Heart left ventricle (tissue), 16 donors: Measurements from ENCODE around the gene KLHL22. TPM values are rescaled to one million over a fixed set of nuclear protein-coding genes. Genes with fewer than 3 reads are reported as not detected.
"Not testable (repeated sequence)": the region's sequence is repeated elsewhere in the genome, so short reads cannot be mapped to it uniquely, and the experiment has no call there.

Experiments used
- ATAC-seq, 4 donors: fragments of 200-7000 bp; cut with Tn5 transposase; one replicate each; pipeline ENCODE4 v1.9.1; 2020 to 2022; ENCODE audit warnings: moderate library complexity in 4 of 4, mild to moderate bottlenecking in 3 of 4, moderate number of reproducible peaks in 1 of 4
- DNase-seq, 5 donors: peaks; one replicate each; pipeline ENCODE4 v3.0.0-alpha.2; 2020
- H3K27ac ChIP-seq, 12 donors: fragments of 200-600 bp; sonication (generic) in 4 of 12; one replicate each; pipeline versions ENCODE4 v1.5.0 to v1.8.0; 2016 to 2022; ENCODE audit warnings: mild to moderate bottlenecking in 2 of 12
- H3K27me3 ChIP-seq, 9 donors: fragments of 200-600 bp; sonication (generic) in 2 of 9; one replicate each; pipeline versions ENCODE4 v1.5.1 to v1.8.0; 2016 to 2022; ENCODE audit warnings: mild to moderate bottlenecking in 3 of 9
- H3K36me3 ChIP-seq, 9 donors: fragments of 200-600 bp; sonication (generic) in 2 of 9; one replicate each; pipeline versions ENCODE4 v1.5.0 to v1.8.0; 2018 to 2022; ENCODE audit warnings: mild to moderate bottlenecking in 2 of 9
- H3K4me1 ChIP-seq, 12 donors: fragments of 200-600 bp; sonication (generic) in 4 of 12; one replicate each; pipeline versions ENCODE4 v1.5.0 to v1.8.0; 2016 to 2022; ENCODE audit warnings: mild to moderate bottlenecking in 3 of 12
- H3K4me3 ChIP-seq, 12 donors: fragments of 200-600 bp; sonication (generic) in 4 of 12; one replicate each; pipeline versions ENCODE4 v1.5.0 to v1.8.0; 2017 to 2022; ENCODE audit warnings: mild to moderate bottlenecking in 9 of 12, moderate library complexity in 4 of 12
- H3K9me3 ChIP-seq, 12 donors: fragments of 200-600 bp; sonication (generic) in 4 of 12; one replicate each; pipeline versions ENCODE4 v1.5.0 to v1.8.0; 2016 to 2022; ENCODE audit warnings: mild to moderate bottlenecking in 1 of 12
- CTCF ChIP-seq, 12 donors: fragments of 200-600 bp; sonication (generic) in 4 of 12; IDR thresholded peaks; one replicate each; pipeline versions ENCODE4 v1.5.0 to v1.8.0; 2018 to 2022; ENCODE audit warnings: antibody characterized with exemption in 12 of 12, mild to moderate bottlenecking in 5 of 12
- POLR2A ChIP-seq, 2 donors: fragments of 450-650 bp; IDR thresholded peaks; one replicate each; pipeline ENCODE4 v1.6.1; 2017; ENCODE audit warnings: antibody characterized with exemption in 2 of 2, mild to moderate bottlenecking in 2 of 2, moderate library complexity in 2 of 2
- WGBS, 4 donors: extraction: QIAGEN DNeasy Blood & Tissue Kit in 2 of 4; methylation state at CpG; one replicate each; pipeline versions ENCODE4 v1.1.5 to v1.1.7; 2013 to 2018; 5-methylcytosine and 5-hydroxymethylcytosine counted together
- intact Hi-C, 10 donors: fragments of 100-400 bp; cut with DNase I; formaldehyde crosslinking; loops; one replicate each; pipeline versions ENCODE4 v1.11.1 to v1.14.2; 2022
- polyA plus RNA-seq, 2 donors: library from polyadenylated mRNA; stranded (reverse); fragments of 200-250 nt; gene quantifications; one replicate each; pipeline ENCODE4 v1.2.3, GENCODE V29; 2013
- total RNA-seq, 9 donors: library from RNA; depleted of rRNA in 2 of 9; stranded (reverse); fragments of >200 nt in 2 of 9; fragmentation: NEBNext Ultra II Directional in 3 of 9; extraction: Animal tissue kit (Norgen Biotek cat#: 25700) in 3 of 9; gene quantifications; one replicate each; pipeline versions ENCODE4 v1.1.0 to v1.2.4, GENCODE V29; 2016 to 2023
- donor health status: ischemic (EF 13 %, LVEDD 7.1; RV severe dilation, severe dysfunction).
- donor health status: healthy with polysubstance abuse.
- donor health status: DM: no; HTN: yes; CAD: no.
- donor health status: DM: no; HTN: no; CAD: no.
- donor health status: ischemic (EF 25% LVEDD 6.9; RV normal size, moderate dysfunction).
- donor health status: ischemic (EF 25% LVEDD 5.7; RV mildly dilated, moderate dysfunction).
- donor health status: healthy.
- donor health status: DM: yes; HTN: yes; CAD: no.
- donor health status: ischemic (EF 35%, LVEDD 5.7; RV mildly dilated, moderate dysfunction).
- donor health status: nonischemic (EF 11% LVEDD 7.7; RV severe dilation, severe dysfunction).
- donor health status: DM: yes; HTN: yes; CAD: no.
- donor health status: PGD.
- donor health status: ischemic (EF 29% LVEDD 5.4; RV normal size, mild dysfunction).
- donor health status: nonischemic (EF 23%, LVEDD 6.1; RV moderate dilation, normal function).

KLHL22 gene
- total and polyA plus RNA-seq, 11 donors: 10.2 to 23.6 (median 16.8) TPM

- 74 to 87% (median 80%) methylated on average over 2 of the region's 2 CpGs for whole genome bisulfite sequencing, 4 donors
- DNase-seq: no peak
- Histone ChIP-seq H3K9me3 (no peaks in the 10 kb centered on the region), H3K27ac (no peak overlapping the region), H3K27me3 (no peaks in the 10 kb centered on the region), H3K36me3 (peaks cover 0 to 40% (median 23%) of the 10 kb centered on the region in 9 donors), H3K4me3 (no peak overlapping the region), H3K4me1 (peaks cover 0 to 18% (median 0%) of the 10 kb centered on the region in 12 donors)
- no peak for ATAC-seq
- TF ChIP-seq POLR2A (IDR thresholded peaks at IDR 0.05) (no peak), CTCF (IDR thresholded peaks at IDR 0.05) (no peak)
- intact Hi-C loops: no loop called here
Measured at GRCh38 chr22:20451920-20452319, 43.7 kb downstream of the KLHL22 start.

- peaks cover 0 to 43% (median 22%) of the 10 kb centered on the region in 9 donors for H3K36me3 ChIP-seq
- H3K9me3 ChIP-seq, ATAC-seq, intact Hi-C loops, H3K27me3 ChIP-seq, H3K27ac ChIP-seq, H3K4me3 ChIP-seq: not testable (repeated sequence)
- DNase-seq: peak in 1 of 5 donors; percentile 9
- 93 to 95% (median 93%) methylated on average over 15 of the region's 15 CpGs for WGBS, 4 donors
- H3K4me1 ChIP-seq: peaks cover 0 to 14% (median 0%) of the 10 kb centered on the region in 12 donors
Measured at GRCh38 chr22:20451129-20451778, 44.3 kb downstream of the KLHL22 start.

GRCh38 chr22:20450551-20450906 is 45.1 kb downstream of the KLHL22 start:
- no peaks in the 10 kb centered on the region for H3K9me3 ChIP-seq
- H3K27me3 ChIP-seq: no peaks in the 10 kb centered on the region
- 96 to 100% (median 100%) methylated on average over 1 of the region's 1 CpG for WGBS, 4 donors
- TF ChIP-seq CTCF (IDR thresholded peaks at IDR 0.05): no peak
- no peak for TF ChIP-seq POLR2A (IDR thresholded peaks at IDR 0.05)
- H3K36me3 ChIP-seq: peaks cover 0 to 48% (median 25%) of the 10 kb centered on the region in 9 donors
- H3K4me1 ChIP-seq: peaks cover 0 to 10% (median 0%) of the 10 kb centered on the region in 12 donors
- H3K4me3 ChIP-seq: no peak overlapping the region
- no peak overlapping the region for H3K27ac ChIP-seq
- intact Hi-C loops: no loop called here
- DNase-seq (no peak), ATAC-seq (no peak)

- H3K27me3 ChIP-seq: no peaks in the 10 kb centered on the region
- no peak overlapping the region for H3K4me3 ChIP-seq
- peak in 1 of 5 donors; percentile 24 for DNase-seq
- no peak overlapping the region for H3K27ac ChIP-seq
- H3K9me3 ChIP-seq: no peaks in the 10 kb centered on the region
- TF ChIP-seq CTCF (IDR thresholded peaks at IDR 0.05) (no peak), POLR2A (IDR thresholded peaks at IDR 0.05) (no peak)
- H3K4me1 ChIP-seq: peaks cover 0 to 10% (median 0%) of the 10 kb centered on the region in 12 donors
- peaks cover 0 to 48% (median 30%) of the 10 kb centered on the region in 9 donors for H3K36me3 ChIP-seq
- WGBS, 4 donors: 95 to 97% (median 96%) methylated on average over 19 of the region's 19 CpGs
- intact Hi-C loops: no loop called here
- no peak for ATAC-seq
Measured at GRCh38 chr22:20449819-20450550, 45.6 kb downstream of the KLHL22 start.
